ENCODE results near the gene CLEC18C.

The CLEC18C gene

DNA sequence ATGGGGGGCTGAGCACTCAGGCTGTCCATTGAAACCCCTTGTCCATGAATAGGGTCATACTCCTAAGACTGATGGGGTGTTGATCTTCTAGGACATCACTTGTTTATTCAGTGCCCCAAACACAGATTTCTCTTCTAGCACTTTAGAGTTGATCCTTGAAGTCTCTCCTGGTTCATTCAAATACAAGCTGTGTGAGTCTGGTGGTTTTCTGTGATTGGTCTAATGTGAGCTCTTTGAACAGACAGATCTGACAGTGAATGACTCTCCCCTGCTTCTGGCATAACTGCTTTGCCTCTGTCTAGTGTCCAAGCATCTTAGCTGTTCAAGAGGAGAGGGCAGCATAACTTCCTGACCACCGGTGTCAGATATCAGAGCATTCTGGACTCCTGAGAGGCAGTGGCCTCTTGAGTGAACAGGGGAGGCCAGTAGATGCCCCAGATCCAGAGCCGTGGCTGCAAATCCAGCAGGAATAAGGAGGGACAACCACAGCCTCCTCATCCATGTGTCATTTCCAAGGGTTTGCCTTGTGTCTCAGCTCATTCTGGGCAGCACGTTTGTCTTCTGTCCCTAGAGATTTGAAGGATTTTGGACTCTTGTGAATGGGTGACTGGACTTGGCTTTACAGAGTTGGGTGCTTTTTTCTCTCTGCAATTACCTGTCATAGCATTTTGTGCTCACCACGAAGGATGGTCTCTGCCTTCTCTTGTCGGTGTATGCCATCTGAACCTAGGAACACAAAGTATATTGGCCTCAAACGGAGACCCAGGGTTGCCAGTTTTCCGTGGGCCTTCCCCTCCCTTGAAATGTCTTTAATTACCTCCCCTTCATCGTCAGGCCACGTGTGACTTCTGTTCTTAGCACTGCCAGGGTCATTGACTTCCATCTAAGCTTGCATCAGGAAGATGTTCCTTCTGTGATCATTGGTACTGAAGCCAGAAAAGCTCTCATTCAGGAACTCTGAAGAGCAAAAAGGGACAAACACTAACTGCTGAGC is 13.9 kb upstream of the CLEC18C start:
- Histone ChIP-seq H3K23ac (ENCODE audit: low read length in 2 of 2) (no peak overlapping the region), H3K14ac (ENCODE audit: low read length in 2 of 2) (peak overlapping the region in 1 of 2 experiments; percentile 22), H3K27me3 (ENCODE audit: control insufficient read depth in 1 of 2, insufficient read depth in 1 of 2, low read length in 2 of 2) (no peaks in the 10 kb centered on the region), H3K4me2 (ENCODE audit: low read length, poor library complexity, severe bottlenecking) (no peak overlapping the region), H3K18ac (ENCODE audit: low read depth in 1 of 2, low read length in 2 of 2) (no peak overlapping the region), H3K36me3 (ENCODE audit: control insufficient read depth in 1 of 2, insufficient read depth in 2 of 2, low read depth in 1 of 2, low read length in 2 of 2) (peaks cover 47 to 76% of the 10 kb centered on the region in 2 experiments), H2BK5ac (ENCODE audit: low read depth, low read length, poor library complexity, severe bottlenecking) (no peak overlapping the region), H2BK12ac (ENCODE audit: low read length in 2 of 2) (no peak overlapping the region), H4K8ac (ENCODE audit: low read length) (no peak overlapping the region), H3K4me1 (ENCODE audit: control insufficient read depth, insufficient read depth, low read depth, low read length) (peaks cover 5% of the 10 kb centered on the region), H3K4ac (ENCODE audit: low read depth in 1 of 2, low read length in 2 of 2) (no peak overlapping the region), H2AK5ac (ENCODE audit: low read length, severe bottlenecking) (no peak overlapping the region), H2BK120ac (ENCODE audit: low read depth, low read length) (no peak overlapping the region), H3K27ac (ENCODE audit: low read length, poor library complexity, severe bottlenecking) (no peak overlapping the region), H4K91ac (ENCODE audit: low read length) (no peak overlapping the region), H3K79me1 (replicated peaks; ENCODE audit: low read length, poor library complexity, severe bottlenecking) (peaks cover 2% of the 10 kb centered on the region), H2AFZ (ENCODE audit: low read depth, low read length) (no peak overlapping the region), H3K9me3 (ENCODE audit: control insufficient read depth, low read length) (no peaks in the 10 kb centered on the region), H3K4me3 (ENCODE audit: insufficient read depth in 1 of 2, low read depth in 1 of 2, low read length in 2 of 2) (no peak overlapping the region), H2BK15ac (ENCODE audit: low read depth, poor library complexity, severe bottlenecking) (no peak overlapping the region), H3K9ac (ENCODE audit: low read length) (no peak overlapping the region)
- 88% methylated on average over 9 of the region's 9 CpGs for WGBS
- DNase-seq: no peak

DNA sequence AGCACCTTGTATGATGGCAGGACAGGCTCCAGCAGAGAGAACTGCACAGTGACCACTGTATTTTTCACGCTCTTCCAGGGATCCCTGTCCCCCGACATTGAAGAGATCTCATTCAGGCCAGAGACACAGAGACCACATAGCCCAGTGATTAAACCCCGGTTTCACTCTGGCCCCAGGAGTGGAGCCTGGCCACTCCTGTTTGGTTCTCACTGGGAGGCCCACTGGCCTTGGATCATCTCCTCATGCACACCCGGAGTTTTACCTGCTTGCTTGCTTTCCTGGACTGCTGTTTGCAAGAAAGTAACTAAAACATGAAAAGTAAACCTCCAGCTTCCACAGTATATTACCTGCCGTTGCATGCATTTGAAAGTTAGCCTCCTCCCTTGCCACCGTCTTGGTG is 13.2 kb upstream of the CLEC18C start:
- Histone ChIP-seq H3K14ac (ENCODE audit: low read length in 2 of 2) (no peak overlapping the region), H3K27ac (ENCODE audit: low read length, poor library complexity, severe bottlenecking) (no peak overlapping the region), H3K9ac (ENCODE audit: low read length) (no peak overlapping the region), H2BK5ac (ENCODE audit: low read depth, low read length, poor library complexity, severe bottlenecking) (no peak overlapping the region), H2AFZ (ENCODE audit: low read depth, low read length) (no peak overlapping the region), H2BK15ac (ENCODE audit: low read depth, poor library complexity, severe bottlenecking) (no peak overlapping the region), H3K79me1 (replicated peaks; ENCODE audit: low read length, poor library complexity, severe bottlenecking) (peaks cover 2% of the 10 kb centered on the region), H4K8ac (ENCODE audit: low read length) (no peak overlapping the region), H3K4me1 (ENCODE audit: control insufficient read depth, insufficient read depth, low read depth, low read length) (peaks cover 5% of the 10 kb centered on the region), H3K9me3 (ENCODE audit: control insufficient read depth, low read length) (no peaks in the 10 kb centered on the region), H2AK5ac (ENCODE audit: low read length, severe bottlenecking) (no peak overlapping the region), H2BK12ac (ENCODE audit: low read length in 2 of 2) (no peak overlapping the region), H3K4me2 (ENCODE audit: low read length, poor library complexity, severe bottlenecking) (no peak overlapping the region), H3K4ac (ENCODE audit: low read depth in 1 of 2, low read length in 2 of 2) (no peak overlapping the region), H3K4me3 (ENCODE audit: insufficient read depth in 1 of 2, low read depth in 1 of 2, low read length in 2 of 2) (no peak overlapping the region), H2BK120ac (ENCODE audit: low read depth, low read length) (no peak overlapping the region), H3K18ac (ENCODE audit: low read depth in 1 of 2, low read length in 2 of 2) (no peak overlapping the region), H4K91ac (ENCODE audit: low read length) (no peak overlapping the region), H3K36me3 (ENCODE audit: control insufficient read depth in 1 of 2, insufficient read depth in 2 of 2, low read depth in 1 of 2, low read length in 2 of 2) (peaks cover 44 to 69% of the 10 kb centered on the region in 2 experiments), H3K23ac (ENCODE audit: low read length in 2 of 2) (no peak overlapping the region), H3K27me3 (ENCODE audit: control insufficient read depth in 1 of 2, insufficient read depth in 1 of 2, low read length in 2 of 2) (no peaks in the 10 kb centered on the region)
- 98% methylated on average over 6 of the region's 6 CpGs for WGBS
- no peak for DNase-seq

DNA sequence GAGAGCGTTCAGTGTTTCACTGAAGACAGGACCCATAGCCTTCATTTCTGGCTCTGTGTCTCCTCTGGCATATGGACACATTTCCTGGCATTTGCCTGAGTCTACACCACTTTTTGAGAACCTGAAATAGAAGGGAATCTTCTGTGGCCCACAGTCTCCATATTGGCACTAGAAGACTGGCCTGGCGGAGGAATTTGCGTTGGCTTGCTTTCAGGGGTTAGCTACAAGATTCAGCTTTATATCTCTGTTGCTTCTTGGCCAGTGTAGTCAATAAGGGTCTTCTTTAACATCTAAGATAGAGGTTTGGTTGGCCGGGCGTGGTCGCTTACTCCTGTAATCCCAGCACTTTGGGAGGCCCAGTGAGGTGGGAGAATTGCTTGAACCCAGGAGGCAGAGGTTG is 12.8 kb upstream of the CLEC18C start:
- Histone ChIP-seq H3K79me1 (replicated peaks; ENCODE audit: low read length, poor library complexity, severe bottlenecking) (peaks cover under 1% of the 10 kb centered on the region), H3K36me3 (ENCODE audit: control insufficient read depth in 1 of 2, insufficient read depth in 2 of 2, low read depth in 1 of 2, low read length in 2 of 2) (peaks cover 44 to 65% of the 10 kb centered on the region in 2 experiments), H4K91ac (ENCODE audit: low read length) (no peak overlapping the region), H2BK15ac (ENCODE audit: low read depth, poor library complexity, severe bottlenecking) (no peak overlapping the region), H3K4me3 (ENCODE audit: insufficient read depth in 1 of 2, low read depth in 1 of 2, low read length in 2 of 2) (no peak overlapping the region), H3K27me3 (ENCODE audit: control insufficient read depth in 1 of 2, insufficient read depth in 1 of 2, low read length in 2 of 2) (no peaks in the 10 kb centered on the region), H3K4ac (ENCODE audit: low read depth in 1 of 2, low read length in 2 of 2) (no peak overlapping the region), H3K18ac (ENCODE audit: low read depth in 1 of 2, low read length in 2 of 2) (no peak overlapping the region), H2AFZ (ENCODE audit: low read depth, low read length) (no peak overlapping the region), H4K8ac (ENCODE audit: low read length) (no peak overlapping the region), H3K23ac (ENCODE audit: low read length in 2 of 2) (no peak overlapping the region), H3K9ac (ENCODE audit: low read length) (no peak overlapping the region), H2BK12ac (ENCODE audit: low read length in 2 of 2) (no peak overlapping the region), H3K14ac (ENCODE audit: low read length in 2 of 2) (no peak overlapping the region), H3K9me3 (ENCODE audit: control insufficient read depth, low read length) (no peaks in the 10 kb centered on the region), H2AK5ac (ENCODE audit: low read length, severe bottlenecking) (no peak overlapping the region), H3K27ac (ENCODE audit: low read length, poor library complexity, severe bottlenecking) (no peak overlapping the region), H2BK5ac (ENCODE audit: low read depth, low read length, poor library complexity, severe bottlenecking) (no peak overlapping the region), H2BK120ac (ENCODE audit: low read depth, low read length) (no peak overlapping the region), H3K4me1 (ENCODE audit: control insufficient read depth, insufficient read depth, low read depth, low read length) (peaks cover 5% of the 10 kb centered on the region), H3K4me2 (ENCODE audit: low read length, poor library complexity, severe bottlenecking) (no peak overlapping the region)
- no peak for DNase-seq
- WGBS: 99% methylated on average over 6 of the region's 6 CpGs

DNA sequence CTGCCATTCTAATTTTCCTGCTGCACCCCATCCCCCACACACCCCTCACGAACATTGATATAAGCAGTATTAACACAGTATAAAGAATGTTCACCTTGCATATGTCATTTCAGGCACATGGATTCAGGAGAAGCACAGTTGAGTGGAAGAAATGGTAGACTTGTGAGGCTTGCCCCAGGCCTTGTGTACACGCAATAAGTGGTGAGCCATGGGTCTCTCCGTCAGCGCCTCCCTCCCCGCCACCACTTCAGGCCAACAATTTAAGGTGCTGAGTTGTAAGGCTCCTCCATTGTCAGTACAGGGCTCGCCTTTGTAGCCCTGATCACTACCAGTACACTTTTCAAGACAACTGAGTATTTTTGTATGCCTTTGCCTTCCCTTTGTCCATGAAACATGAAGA is 12.2 kb upstream of the CLEC18C start:
- no peak overlapping the region for H3K4ac ChIP-seq (ENCODE audit: low read depth in 1 of 2, low read length in 2 of 2)
- no peak overlapping the region for H4K91ac ChIP-seq (ENCODE audit: low read length)
- no peak overlapping the region for H3K23ac ChIP-seq (ENCODE audit: low read length in 2 of 2)

More for the DNA sequence above, 12.2 kb upstream of the CLEC18C start:
- H4K8ac ChIP-seq (ENCODE audit: low read length): no peak overlapping the region
- peaks cover 41 to 59% of the 10 kb centered on the region in 2 experiments for H3K36me3 ChIP-seq (ENCODE audit: control insufficient read depth in 1 of 2, insufficient read depth in 2 of 2, low read depth in 1 of 2, low read length in 2 of 2)
- H2BK120ac ChIP-seq (ENCODE audit: low read depth, low read length): no peak overlapping the region
- peak overlapping the region in 1 of 2 experiments; percentile 9 for H3K14ac ChIP-seq (ENCODE audit: low read length in 2 of 2)
- no peaks in the 10 kb centered on the region for H3K9me3 ChIP-seq (ENCODE audit: control insufficient read depth, low read length)
- H3K27ac ChIP-seq (ENCODE audit: low read length, poor library complexity, severe bottlenecking): no peak overlapping the region
- H2BK5ac ChIP-seq (ENCODE audit: low read depth, low read length, poor library complexity, severe bottlenecking): no peak overlapping the region
- H2AFZ ChIP-seq (ENCODE audit: low read depth, low read length): no peak overlapping the region
- H3K79me1 ChIP-seq (replicated peaks; ENCODE audit: low read length, poor library complexity, severe bottlenecking): no peaks in the 10 kb centered on the region
- 95% methylated on average over 6 of the region's 6 CpGs for WGBS
- no peak overlapping the region for H3K4me3 ChIP-seq (ENCODE audit: insufficient read depth in 1 of 2, low read depth in 1 of 2, low read length in 2 of 2)
- H3K18ac ChIP-seq (ENCODE audit: low read depth in 1 of 2, low read length in 2 of 2): no peak overlapping the region
- peaks cover 5% of the 10 kb centered on the region for H3K4me1 ChIP-seq (ENCODE audit: control insufficient read depth, insufficient read depth, low read depth, low read length)
- no peak overlapping the region for H3K9ac ChIP-seq (ENCODE audit: low read length)
- H2AK5ac ChIP-seq (ENCODE audit: low read length, severe bottlenecking): no peak overlapping the region
- no peak overlapping the region for H2BK12ac ChIP-seq (ENCODE audit: low read length in 2 of 2)
- DNase-seq: no peak
- H3K27me3 ChIP-seq (ENCODE audit: control insufficient read depth in 1 of 2, insufficient read depth in 1 of 2, low read length in 2 of 2): no peaks in the 10 kb centered on the region
- H3K4me2 ChIP-seq (ENCODE audit: low read length, poor library complexity, severe bottlenecking): no peak overlapping the region
- H2BK15ac ChIP-seq (ENCODE audit: low read depth, poor library complexity, severe bottlenecking): no peak overlapping the region

Data from mesenchymal stem cell (in vitro differentiated cells and primary cell).